NCI-H510A (cell line): ENCODE measurements around the gene SP8.
A peak's percentile ranks its signal among the peaks of the same experiment; 100 is the strongest.

Source experiments
- DNase-seq: peaks from one replicate; lab custom pipeline; 2025; lab: John Stamatoyannopoulos, UW

The SP8 gene

GRCh38 chr7:20754001-20754400, 32.7 kb downstream of the SP8 start:
- no peak for DNase-seq

- DNase-seq = no peak
These were observed 36.8 kb downstream of the SP8 start for GRCh38 chr7:20749906-20750305.

GRCh38 chr7:20748853-20749252, 37.8 kb downstream of the SP8 start:
- DNase-seq = no peak

- DNase-seq = no peak
These were observed 39.7 kb downstream of the SP8 start for GRCh38 chr7:20747001-20747400.

GRCh38 chr7:20745702-20746101, 41.0 kb downstream of the SP8 start:
- no peak for DNase-seq

DNA sequence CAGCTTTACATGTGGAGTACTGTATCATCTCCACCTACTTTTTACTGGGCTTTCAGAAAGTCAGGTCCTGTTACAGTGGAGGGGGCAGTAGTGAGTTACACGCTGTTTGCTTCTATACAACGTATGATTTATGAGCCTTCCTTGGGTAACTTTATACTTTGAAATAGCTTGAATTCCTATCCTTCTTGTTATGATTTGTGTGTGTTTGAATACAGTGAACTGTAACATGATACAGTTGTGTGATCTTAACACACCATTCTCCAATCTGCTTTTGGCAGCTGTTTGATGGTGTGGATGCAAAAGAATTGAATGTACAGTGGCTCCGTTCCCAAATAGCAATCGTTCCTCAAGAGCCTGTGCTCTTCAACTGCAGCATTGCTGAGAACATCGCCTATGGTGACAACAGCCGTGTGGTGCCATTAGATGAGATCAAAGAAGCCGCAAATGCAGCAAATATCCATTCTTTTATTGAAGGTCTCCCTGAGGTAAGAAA, 41.7 kb downstream of the SP8 start:
- peak; percentile 78 for DNase-seq

DNA sequence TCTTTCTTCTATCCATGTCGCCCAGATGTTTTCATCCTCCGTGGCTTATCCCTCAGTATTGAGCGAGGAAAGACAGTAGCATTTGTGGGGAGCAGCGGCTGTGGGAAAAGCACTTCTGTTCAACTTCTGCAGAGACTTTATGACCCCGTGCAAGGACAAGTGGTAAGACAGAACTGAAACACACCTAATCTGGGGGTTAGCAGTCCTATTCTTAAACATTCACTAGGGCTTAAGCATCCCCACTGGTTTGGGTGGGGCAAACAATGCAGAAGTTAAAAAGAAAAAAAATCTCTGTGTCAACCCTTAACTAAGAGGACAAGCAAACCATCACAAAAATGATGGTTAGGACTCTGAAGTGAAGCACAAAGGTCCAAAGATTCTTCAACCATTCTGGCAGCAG, 43.8 kb downstream of the SP8 start:
- DNase-seq = no peak

DNA sequence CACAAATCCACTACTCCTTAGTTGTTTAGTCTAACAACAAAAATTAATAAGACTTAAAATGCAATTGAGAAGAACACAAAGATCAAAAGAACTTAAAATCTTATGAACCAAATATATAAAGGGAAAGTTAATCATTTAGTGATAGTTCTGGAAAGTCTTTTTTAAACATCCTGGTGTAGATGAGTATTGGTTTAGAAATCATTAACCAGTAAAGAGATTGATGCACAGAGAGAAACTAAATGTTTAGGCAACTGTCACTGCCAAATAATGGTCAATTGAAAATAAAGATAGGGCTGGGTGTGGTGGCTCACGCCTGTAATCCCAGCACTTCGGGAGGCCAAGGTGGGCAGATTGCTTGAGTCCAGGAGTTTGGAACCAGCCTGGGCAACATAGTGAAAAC, 44.9 kb downstream of the SP8 start:
- no peak for DNase-seq

- no peak for DNase-seq
These were observed 47.9 kb downstream of the SP8 start for GRCh38 chr7:20738518-20739481.

- DNase-seq = peak; percentile 42
These were observed 48.7 kb downstream of the SP8 start for GRCh38 chr7:20737840-20738448.

- no peak for DNase-seq
These were observed 51.2 kb downstream of the SP8 start for GRCh38 chr7:20735346-20736065.
